Measurements from ENCODE around the gene NECAP2. TPM values are rescaled to one million over a fixed set of nuclear protein-coding genes. Genes with fewer than 3 reads are reported as not detected.

The NECAP2 gene
- total and polyA plus RNA-seq, 4 donors = 21.8 to 41.8 (median 26.2) TPM

- Histone ChIP-seq H3K27me3 (ENCODE audit: control insufficient read depth in 4 of 4, insufficient read depth in 4 of 4, low read length in 3 of 4) (no peaks in the 10 kb centered on the region), H3K4me1 (ENCODE audit: control insufficient read depth in 4 of 4, insufficient read depth in 4 of 4, low read length in 3 of 4) (peaks cover 3 to 27% (median 13%) of the 10 kb centered on the region in 4 donors), H3K9ac (ENCODE audit: low read depth in 1 of 2, low read length in 2 of 2) (no peak overlapping the region), H3K36me3 (ENCODE audit: control insufficient read depth in 4 of 4, insufficient read depth in 3 of 4, low read depth in 1 of 4, low read length in 3 of 4) (peaks cover 8 to 26% (median 19%) of the 10 kb centered on the region in 4 donors), H3K9me3 (ENCODE audit: control insufficient read depth in 4 of 4, low read length in 3 of 4) (no peaks in the 10 kb centered on the region), H3K27ac (ENCODE audit: low read depth in 1 of 2, low read length in 2 of 2) (no peak overlapping the region), H3K4me3 (ENCODE audit: low read depth in 1 of 3, low read length in 3 of 3) (no peak overlapping the region)
- DNase-seq (ENCODE audit: low spot score) = peak; percentile 60
- TF ChIP-seq FOXA2 (IDR thresholded peaks at IDR 0.05) (no peak), YY1 (IDR thresholded peaks at IDR 0.05) (no peak), HNF4A (conservative IDR thresholded peaks at IDR 0.05) (no peak), GABPA (IDR thresholded peaks at IDR 0.05 in 1 of 2, conservative IDR thresholded peaks at IDR 0.05 in 1 of 2) (no peak), REST (IDR thresholded peaks at IDR 0.05) (no peak), ZBTB33 (IDR thresholded peaks at IDR 0.05) (no peak), RXRA (IDR thresholded peaks at IDR 0.05) (no peak), HNF4G (IDR thresholded peaks at IDR 0.05) (no peak), NR2F2 (IDR thresholded peaks at IDR 0.05) (no peak), CTCF (IDR thresholded peaks at IDR 0.05; ENCODE audit: low read depth, low read length, missing input control) (no peak), MAX (IDR thresholded peaks at IDR 0.05) (no peak), RAD21 (IDR thresholded peaks at IDR 0.05) (no peak)
- 81% methylated on average over 14 of the region's 14 CpGs for WGBS
Observed at GRCh38 chr1:16443975-16444770, 3.6 kb downstream of the NECAP2 start.

GRCh38 chr1:16445052-16445451 lies 4.5 kb downstream of the NECAP2 start:
- Histone ChIP-seq H3K9me3 (ENCODE audit: control insufficient read depth in 4 of 4, low read length in 3 of 4) (no peaks in the 10 kb centered on the region), H3K27me3 (ENCODE audit: control insufficient read depth in 4 of 4, insufficient read depth in 4 of 4, low read length in 3 of 4) (no peaks in the 10 kb centered on the region), H3K36me3 (ENCODE audit: control insufficient read depth in 4 of 4, insufficient read depth in 3 of 4, low read depth in 1 of 4, low read length in 3 of 4) (peaks cover 11 to 35% (median 26%) of the 10 kb centered on the region in 4 donors), H3K27ac (ENCODE audit: low read depth in 1 of 2, low read length in 2 of 2) (no peak overlapping the region), H3K4me3 (ENCODE audit: low read depth in 1 of 3, low read length in 3 of 3) (no peak overlapping the region), H3K9ac (ENCODE audit: low read depth in 1 of 2, low read length in 2 of 2) (no peak overlapping the region), H3K4me1 (ENCODE audit: control insufficient read depth in 4 of 4, insufficient read depth in 4 of 4, low read length in 3 of 4) (peaks cover 2 to 27% (median 13%) of the 10 kb centered on the region in 4 donors)
- no peak for DNase-seq (ENCODE audit: low spot score)
- 90% methylated on average over 4 of the region's 4 CpGs for WGBS
- TF ChIP-seq NR2F2 (IDR thresholded peaks at IDR 0.05) = no peak
- TF ChIP-seq TAF1 (conservative IDR thresholded peaks at IDR 0.05) = no peak
- no peak for TF ChIP-seq HNF4A (conservative IDR thresholded peaks at IDR 0.05)
- no peak for TF ChIP-seq YY1 (IDR thresholded peaks at IDR 0.05)
- no peak for TF ChIP-seq HNF4G (IDR thresholded peaks at IDR 0.05)
